GM19238 (cell line): ENCODE data around the gene KYAT1.

Experiments used
- DNase-seq: peaks from one replicate; pipeline ENCODE4 v3.0.0; 2011; ENCODE audit warnings: low spot score; ENCODE audit not compliant: insufficient read length

KYAT1 gene

GRCh38 chr9:128785427-128785826, 96.3 kb downstream of the KYAT1 start:
- DNase-seq, result no peak
